Measurements from ENCODE around the gene XPNPEP1.

DNA sequence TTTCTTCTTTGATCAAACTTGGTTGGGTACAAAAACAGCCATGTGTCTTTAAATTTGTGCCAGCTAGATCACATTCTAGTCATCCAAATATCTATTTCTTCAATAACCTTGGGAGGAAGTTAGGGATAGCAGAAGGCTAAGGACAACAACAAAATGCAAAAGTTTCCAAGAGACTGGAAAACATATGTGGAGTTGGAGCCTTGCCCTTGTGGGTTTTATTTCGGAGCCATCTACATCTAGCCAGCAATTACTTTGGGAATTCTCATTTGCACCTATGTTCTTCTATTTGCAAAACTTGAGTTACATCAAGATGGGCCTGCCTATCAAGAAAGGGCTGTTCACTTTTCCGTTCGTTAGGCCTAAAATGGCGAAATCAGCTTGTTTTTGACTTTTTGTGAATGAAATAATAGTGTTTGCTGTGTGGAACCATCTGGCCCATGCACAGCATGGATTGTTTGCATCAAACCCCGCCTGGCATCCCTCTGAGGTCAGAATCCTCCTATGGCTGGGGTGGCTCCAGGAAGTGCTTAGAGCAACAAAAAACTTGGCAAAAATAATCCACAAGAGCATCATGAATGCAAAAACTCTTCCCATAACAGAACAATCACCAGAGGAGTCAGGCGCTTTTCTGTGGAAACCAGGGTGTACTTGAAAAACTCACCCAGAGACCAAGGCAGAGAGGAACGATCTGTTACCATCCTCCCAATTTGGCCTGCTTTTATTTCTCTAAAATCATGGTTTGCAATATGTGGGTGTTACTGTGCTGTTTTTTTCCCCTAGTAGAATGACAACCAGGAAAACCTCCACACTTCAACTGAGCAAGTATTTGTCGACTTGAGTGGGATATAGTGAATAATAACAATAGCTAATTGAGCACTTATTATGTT is 36.2 kb upstream of the XPNPEP1 start:
- TF ChIP-seq, protein P1, sequence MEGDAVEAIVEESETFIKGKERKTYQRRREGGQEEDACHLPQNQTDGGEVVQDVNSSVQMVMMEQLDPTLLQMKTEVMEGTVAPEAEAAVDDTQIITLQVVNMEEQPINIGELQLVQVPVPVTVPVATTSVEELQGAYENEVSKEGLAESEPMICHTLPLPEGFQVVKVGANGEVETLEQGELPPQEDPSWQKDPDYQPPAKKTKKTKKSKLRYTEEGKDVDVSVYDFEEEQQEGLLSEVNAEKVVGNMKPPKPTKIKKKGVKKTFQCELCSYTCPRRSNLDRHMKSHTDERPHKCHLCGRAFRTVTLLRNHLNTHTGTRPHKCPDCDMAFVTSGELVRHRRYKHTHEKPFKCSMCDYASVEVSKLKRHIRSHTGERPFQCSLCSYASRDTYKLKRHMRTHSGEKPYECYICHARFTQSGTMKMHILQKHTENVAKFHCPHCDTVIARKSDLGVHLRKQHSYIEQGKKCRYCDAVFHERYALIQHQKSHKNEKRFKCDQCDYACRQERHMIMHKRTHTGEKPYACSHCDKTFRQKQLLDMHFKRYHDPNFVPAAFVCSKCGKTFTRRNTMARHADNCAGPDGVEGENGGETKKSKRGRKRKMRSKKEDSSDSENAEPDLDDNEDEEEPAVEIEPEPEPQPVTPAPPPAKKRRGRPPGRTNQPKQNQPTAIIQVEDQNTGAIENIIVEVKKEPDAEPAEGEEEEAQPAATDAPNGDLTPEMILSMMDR (IDR thresholded peaks at IDR 0.05) = no peak
- TF ChIP-seq, protein P2, sequence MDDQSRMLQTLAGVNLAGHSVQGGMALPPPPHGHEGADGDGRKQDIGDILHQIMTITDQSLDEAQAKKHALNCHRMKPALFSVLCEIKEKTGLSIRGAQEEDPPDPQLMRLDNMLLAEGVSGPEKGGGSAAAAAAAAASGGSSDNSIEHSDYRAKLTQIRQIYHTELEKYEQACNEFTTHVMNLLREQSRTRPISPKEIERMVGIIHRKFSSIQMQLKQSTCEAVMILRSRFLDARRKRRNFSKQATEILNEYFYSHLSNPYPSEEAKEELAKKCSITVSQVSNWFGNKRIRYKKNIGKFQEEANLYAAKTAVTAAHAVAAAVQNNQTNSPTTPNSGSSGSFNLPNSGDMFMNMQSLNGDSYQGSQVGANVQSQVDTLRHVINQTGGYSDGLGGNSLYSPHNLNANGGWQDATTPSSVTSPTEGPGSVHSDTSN (IDR thresholded peaks at IDR 0.05) = no peak
- TF ChIP-seq JUND (IDR thresholded peaks at IDR 0.05) (no peak), TAF1 (IDR thresholded peaks at IDR 0.05; ENCODE audit: borderline replicate concordance, low read depth, low read length) (no peak), GATA2 (CRISPR knock-in tag; IDR thresholded peaks at IDR 0.05) (no peak), RAD21 (IDR thresholded peaks at IDR 0.05; ENCODE audit: low read length) (no peak)
- TF ChIP-seq, protein P3, sequence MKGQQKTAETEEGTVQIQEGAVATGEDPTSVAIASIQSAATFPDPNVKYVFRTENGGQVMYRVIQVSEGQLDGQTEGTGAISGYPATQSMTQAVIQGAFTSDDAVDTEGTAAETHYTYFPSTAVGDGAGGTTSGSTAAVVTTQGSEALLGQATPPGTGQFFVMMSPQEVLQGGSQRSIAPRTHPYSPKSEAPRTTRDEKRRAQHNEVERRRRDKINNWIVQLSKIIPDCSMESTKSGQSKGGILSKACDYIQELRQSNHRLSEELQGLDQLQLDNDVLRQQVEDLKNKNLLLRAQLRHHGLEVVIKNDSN (IDR thresholded peaks at IDR 0.05; ENCODE audit: borderline replicate concordance, low read depth) = no peak
- TF ChIP-seq, protein P4, sequence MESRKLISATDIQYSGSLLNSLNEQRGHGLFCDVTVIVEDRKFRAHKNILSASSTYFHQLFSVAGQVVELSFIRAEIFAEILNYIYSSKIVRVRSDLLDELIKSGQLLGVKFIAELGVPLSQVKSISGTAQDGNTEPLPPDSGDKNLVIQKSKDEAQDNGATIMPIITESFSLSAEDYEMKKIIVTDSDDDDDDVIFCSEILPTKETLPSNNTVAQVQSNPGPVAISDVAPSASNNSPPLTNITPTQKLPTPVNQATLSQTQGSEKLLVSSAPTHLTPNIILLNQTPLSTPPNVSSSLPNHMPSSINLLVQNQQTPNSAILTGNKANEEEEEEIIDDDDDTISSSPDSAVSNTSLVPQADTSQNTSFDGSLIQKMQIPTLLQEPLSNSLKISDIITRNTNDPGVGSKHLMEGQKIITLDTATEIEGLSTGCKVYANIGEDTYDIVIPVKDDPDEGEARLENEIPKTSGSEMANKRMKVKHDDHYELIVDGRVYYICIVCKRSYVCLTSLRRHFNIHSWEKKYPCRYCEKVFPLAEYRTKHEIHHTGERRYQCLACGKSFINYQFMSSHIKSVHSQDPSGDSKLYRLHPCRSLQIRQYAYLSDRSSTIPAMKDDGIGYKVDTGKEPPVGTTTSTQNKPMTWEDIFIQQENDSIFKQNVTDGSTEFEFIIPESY (IDR thresholded peaks at IDR 0.05; ENCODE audit: borderline replicate concordance, low read depth) = no peak
- TF ChIP-seq, protein P5, sequence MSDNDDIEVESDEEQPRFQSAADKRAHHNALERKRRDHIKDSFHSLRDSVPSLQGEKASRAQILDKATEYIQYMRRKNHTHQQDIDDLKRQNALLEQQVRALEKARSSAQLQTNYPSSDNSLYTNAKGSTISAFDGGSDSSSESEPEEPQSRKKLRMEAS (IDR thresholded peaks at IDR 0.05; ENCODE audit: low read depth) = no peak

Data from SK-N-SH (cell line).